Endometrial microvascular endothelial cells (primary cell): Measurements from ENCODE around the gene AFAP1L1. TPM values are rescaled to one million over a fixed set of nuclear protein-coding genes. Genes with fewer than 3 reads are reported as not detected.

Source experiments
- in situ Hi-C: cut with HindIII; loops from 2 replicates; pipeline ENCODE4 v1.10.0; 2017; ENCODE audit warnings: low sequenced_read_pairs, low pct_unique_long_range_greater_than_20kb; ENCODE audit errors: inconsistent ontology term
- total RNA-seq: library from RNA; depleted of rRNA; stranded (reverse); fragments of >200 nt; gene quantifications from one replicate; pipeline ENCODE4 v1.2.3, GENCODE V29; 2015; ENCODE audit errors: inconsistent ontology term

Gene AFAP1L1
- 41.8 TPM for total RNA-seq

GRCh38 chr5:149271716-149272563 is at the start of gene AFAP1L1:
Gene AFAP1L1, plus strand, starts transcription at chr5:149271859. Its CDS starts 110 bp downstream, at chr5:149271969.
- in situ Hi-C loops, result no loop called here

- in situ Hi-C loops, result loop anchor here (5.0 kb wide), 1 partner anchor 91 kb away; no protein-coding TSS in a partner anchor
These were observed 48.4 kb upstream of the AFAP1L1 start for GRCh38 chr5:149223081-149223848.

DNA sequence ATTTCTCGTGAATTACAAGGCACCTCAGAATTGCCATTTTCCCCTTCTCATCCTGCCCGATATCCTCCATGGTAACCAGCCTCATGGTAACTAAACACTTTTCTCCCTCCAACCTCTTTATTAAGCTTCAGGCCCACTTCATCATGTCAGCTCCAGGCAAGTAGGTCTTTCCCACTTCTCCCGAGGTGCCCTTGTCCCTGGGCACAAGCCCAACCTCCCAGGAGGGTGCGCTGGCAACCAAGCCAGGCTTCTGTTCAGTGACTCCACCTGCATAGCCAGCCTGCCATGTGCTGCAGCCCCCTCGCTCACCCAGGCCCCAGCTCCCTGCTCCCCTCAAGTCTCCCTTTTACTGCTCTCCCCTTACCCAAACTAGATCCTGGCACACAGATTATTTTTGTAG is 47.4 kb upstream of the AFAP1L1 start:
- in situ Hi-C loops, result loop anchor here (5.0 kb wide), 1 partner anchor 92 kb away; no protein-coding TSS in a partner anchor

GRCh38 chr5:149227168-149227826 is 44.4 kb upstream of the AFAP1L1 start:
- in situ Hi-C loops, result no loop called here

GRCh38 chr5:149228618-149229297 is 42.9 kb upstream of the AFAP1L1 start:
- in situ Hi-C loops, result no loop called here

- in situ Hi-C loops, result no loop called here
These were observed 42.2 kb upstream of the AFAP1L1 start for GRCh38 chr5:149229298-149229937.

GRCh38 chr5:149235841-149236240 is 35.8 kb upstream of the AFAP1L1 start:
- in situ Hi-C loops, result no loop called here

DNA sequence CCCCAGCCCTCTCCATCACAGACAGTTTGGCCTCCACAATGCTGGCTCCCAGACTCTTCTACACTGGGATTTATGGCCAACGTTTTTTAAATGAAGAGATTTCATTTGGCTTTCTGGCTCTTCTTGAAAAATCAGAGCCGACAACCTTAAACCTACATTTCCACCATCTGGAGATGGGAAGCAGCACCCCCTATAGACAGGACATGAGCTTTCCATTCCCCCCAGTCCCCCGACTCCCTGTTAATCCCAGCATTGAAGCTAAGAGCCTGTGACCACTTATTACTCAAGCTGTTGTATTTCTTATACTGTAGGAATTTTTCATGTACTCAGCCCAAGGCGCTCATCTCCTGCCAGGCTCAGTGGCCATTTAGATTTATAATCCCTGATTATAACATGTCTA is 34.0 kb upstream of the AFAP1L1 start:
- in situ Hi-C loops, result no loop called here

- in situ Hi-C loops, result no loop called here
These were observed 33.1 kb upstream of the AFAP1L1 start for GRCh38 chr5:149238540-149238939.

DNA sequence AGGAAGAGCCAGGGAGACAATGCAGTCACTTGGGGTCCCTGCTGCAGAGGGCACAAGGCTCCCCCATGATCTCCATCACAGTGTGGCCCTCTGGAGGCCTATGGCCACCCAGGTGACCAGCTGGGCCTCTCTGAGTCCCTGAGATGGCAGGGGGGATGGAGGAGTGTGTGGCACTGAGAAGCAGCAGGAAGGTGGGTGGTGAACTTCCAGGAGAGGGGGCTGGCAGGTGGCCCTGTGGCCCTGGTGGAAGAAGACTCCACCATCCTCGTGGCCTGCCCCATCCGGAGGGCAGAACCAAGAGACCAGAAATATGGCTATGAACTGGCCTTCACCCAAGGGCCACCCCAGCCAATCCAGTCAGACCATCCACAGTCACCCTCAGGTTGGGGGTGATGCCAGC is 31.7 kb upstream of the AFAP1L1 start:
- in situ Hi-C loops, result no loop called here

DNA sequence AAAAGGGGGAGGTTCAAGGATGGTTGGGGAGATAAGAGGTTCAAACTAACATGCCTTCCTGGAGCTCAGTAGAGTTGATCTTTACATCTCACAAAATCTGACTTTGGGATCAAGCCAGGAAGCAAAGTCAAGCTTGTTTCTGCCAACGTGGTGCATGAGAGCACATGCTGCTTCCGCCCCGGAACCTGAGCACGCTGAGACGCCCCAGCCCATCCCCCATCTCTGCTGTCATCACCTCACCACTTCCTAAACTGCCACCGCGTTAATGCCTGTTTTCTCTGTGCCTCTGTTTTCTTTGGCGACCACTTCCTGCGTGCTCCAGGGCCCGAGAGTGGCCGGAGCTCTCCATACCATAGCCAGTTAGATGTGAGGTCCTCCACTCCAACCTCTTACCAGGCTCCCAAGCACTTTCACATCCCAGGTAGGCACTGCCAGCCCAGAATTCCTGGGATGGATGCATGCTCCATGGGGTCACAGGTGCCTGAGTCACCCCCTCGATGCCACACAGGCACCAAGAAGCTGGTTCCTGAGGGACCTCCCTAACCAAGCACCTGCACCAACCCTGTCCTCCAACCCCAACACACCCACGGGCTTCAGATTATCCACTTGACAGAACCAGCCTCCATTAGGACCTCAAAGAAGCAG is 31.2 kb upstream of the AFAP1L1 start:
- in situ Hi-C loops, result no loop called here

DNA sequence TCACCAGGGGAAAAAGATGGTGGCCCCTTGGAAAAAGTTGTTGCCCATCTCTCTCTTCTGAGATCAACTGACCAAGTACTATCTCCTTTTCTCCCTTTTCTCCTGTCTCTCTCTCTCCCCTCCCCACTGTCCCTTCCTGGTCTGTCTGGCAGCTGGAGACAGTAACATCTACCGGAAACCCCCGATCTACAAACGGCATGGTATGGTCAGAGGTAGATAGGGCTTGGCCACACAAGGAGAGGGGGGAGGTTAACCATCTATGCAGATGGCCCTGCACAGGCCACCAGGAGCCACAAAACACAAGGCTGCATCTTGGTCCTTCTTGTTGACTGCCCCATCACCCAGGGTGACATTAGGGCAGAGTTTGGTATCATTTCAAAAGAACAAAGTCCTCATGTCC is 29.3 kb upstream of the AFAP1L1 start:
- in situ Hi-C loops, result no loop called here

- in situ Hi-C loops, result no loop called here
These were observed 24.8 kb upstream of the AFAP1L1 start for GRCh38 chr5:149246906-149247305.

DNA sequence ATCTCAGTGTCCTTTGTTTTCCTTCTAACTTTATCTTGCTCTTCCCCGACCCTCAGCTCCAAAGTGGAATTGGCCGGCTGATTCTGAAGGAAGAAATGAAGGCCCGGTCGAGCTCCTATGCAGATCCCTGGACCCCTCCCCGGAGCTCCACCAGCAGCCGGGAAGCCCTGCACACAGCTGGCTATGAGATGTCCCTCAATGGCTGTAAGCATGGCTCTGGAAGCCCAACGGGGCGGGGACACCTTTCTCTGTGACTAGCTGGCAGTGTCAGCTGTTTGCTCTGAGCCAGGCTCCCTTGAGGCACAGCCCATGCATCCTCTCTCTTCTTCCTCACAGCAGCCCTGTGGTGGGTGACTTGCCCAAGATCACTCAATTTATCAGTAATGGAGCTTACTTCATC is 23.9 kb upstream of the AFAP1L1 start:
- in situ Hi-C loops, result no loop called here

DNA sequence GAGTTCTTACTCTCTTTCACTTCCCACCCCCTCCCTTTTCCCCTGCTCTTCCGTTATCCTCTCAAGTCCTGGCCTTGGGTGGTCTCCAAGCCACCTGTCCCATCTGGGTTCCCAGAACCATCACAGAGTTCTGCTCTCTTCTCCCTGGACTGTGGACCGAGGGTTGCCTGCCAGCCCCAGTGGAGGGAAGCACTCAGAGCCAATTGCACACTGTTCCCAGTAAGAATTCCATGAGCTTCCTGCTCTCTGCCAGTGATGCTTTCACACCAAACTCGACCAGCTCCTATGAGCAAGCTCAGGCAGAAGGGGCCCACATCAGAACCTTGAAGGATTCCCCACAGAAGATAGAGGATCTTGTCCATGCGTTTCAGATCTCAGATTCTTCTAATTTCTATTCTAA is 20.1 kb upstream of the AFAP1L1 start:
- in situ Hi-C loops, result no loop called here

GRCh38 chr5:149254506-149254905 is 17.2 kb upstream of the AFAP1L1 start:
- in situ Hi-C loops, result no loop called here

DNA sequence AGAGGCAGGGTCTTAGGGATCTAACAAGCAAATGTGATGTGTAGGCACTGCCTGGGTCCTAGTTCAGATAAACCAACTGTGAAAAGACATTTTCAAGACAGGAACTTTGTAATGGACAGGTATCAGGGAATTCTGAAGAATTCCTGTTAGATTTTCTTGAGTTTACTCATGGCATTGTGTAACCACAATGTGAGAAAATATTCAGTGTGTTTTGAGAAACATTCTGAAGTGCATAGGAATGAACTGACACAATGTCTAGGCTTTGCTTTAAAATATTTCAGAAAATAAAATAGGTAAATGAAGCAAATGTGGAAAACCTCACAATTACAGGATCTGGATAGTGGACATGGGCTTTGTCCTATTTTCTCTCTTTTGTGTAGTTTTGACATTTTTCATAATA is 15.2 kb upstream of the AFAP1L1 start:
- in situ Hi-C loops, result no loop called here

DNA sequence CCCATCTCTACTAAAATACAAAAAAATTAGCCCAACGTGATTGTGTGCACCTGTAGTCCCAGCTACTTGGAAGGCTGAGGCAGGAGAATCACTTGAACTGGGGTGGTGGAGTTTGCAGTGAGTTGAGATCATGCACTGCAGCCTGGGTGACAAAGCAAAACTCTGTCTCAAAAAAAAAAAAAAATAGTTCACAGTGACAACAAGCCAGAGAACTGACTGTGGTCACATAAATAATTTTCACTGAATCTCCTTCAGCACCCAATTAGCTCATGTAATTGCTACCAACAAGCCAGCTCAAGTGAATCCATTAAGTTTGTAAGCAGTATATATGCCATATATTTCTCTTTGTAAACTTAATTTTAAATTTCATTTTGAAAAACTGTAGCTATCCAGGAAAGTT is 14.5 kb upstream of the AFAP1L1 start:
- in situ Hi-C loops, result no loop called here
